Uterus (tissue), 2 donors: Measurements from ENCODE around the gene TFCP2L1.

Experiments
- POLR2A ChIP-seq, 2 donors: fragments of 450-650 bp; IDR thresholded peaks; one replicate each; pipeline ENCODE4 v1.6.1; 2016; ENCODE audit warnings: antibody characterized with exemption in 2 of 2, mild to moderate bottlenecking in 1 of 2, moderate library complexity in 1 of 2
- TF ChIP-seq, protein P1 (sequence below), 4 experiments: fragments of 200-600 bp in 2 of 4; fragments of 450-650 bp in 2 of 4; sonication (generic) in 2 of 4; IDR thresholded peaks; one replicate each; pipeline ENCODE4 v1.5.1; 2016 to 2019; ENCODE audit warnings: antibody characterized with exemption in 4 of 4, mild to moderate bottlenecking in 2 of 4, moderate library complexity in 1 of 4

DNA sequence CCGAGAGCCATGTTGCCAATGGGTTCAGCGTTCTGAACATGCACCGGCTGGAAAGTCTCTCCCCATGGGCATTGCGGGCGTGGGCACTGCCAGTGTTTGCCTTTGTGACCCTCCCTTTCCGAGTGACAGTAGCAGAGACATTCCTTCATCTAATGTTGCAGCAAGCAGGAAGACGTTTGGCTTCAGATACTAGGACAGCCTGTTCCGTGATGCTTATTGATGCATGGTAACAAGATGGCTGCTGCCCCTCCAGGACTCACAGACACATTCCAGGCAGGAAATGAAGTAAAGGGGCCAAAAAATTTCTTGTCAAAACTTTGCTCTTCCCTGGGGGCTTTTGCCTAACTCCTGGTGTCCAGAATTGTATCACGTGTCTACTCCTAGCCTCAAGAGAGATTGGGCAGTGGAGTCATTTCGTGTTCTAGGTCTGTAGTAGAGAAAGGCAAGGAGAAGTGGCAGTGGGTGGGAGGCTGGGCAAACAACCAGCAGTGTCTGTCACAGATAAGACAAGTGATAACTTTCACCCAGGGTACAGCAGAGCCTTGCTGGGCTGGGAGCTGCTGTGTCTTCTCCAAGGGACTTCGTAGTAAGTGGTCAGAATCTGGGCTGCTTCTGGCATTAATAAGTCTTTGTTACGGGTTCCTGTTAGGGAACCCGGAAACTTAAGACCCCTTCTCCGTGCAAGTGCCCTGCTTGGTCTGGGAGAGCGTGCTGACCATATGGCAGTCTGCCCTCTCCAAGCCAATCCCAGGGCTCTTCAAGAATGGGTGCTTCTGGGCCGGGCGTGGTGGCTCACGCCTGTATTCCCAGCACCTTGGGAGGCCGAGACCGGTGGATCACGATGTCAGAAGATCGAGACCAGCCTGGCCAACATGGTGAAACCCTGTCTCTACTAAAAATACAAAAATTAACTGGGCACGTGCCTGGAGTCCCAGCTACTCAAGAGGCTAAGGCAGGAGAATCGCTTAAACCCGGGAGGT, 93.5 kb downstream of the TFCP2L1 start:
- TF ChIP-seq, protein P1, sequence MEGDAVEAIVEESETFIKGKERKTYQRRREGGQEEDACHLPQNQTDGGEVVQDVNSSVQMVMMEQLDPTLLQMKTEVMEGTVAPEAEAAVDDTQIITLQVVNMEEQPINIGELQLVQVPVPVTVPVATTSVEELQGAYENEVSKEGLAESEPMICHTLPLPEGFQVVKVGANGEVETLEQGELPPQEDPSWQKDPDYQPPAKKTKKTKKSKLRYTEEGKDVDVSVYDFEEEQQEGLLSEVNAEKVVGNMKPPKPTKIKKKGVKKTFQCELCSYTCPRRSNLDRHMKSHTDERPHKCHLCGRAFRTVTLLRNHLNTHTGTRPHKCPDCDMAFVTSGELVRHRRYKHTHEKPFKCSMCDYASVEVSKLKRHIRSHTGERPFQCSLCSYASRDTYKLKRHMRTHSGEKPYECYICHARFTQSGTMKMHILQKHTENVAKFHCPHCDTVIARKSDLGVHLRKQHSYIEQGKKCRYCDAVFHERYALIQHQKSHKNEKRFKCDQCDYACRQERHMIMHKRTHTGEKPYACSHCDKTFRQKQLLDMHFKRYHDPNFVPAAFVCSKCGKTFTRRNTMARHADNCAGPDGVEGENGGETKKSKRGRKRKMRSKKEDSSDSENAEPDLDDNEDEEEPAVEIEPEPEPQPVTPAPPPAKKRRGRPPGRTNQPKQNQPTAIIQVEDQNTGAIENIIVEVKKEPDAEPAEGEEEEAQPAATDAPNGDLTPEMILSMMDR (IDR thresholded peaks at IDR 0.05): no peak
- no peak for TF ChIP-seq POLR2A (IDR thresholded peaks at IDR 0.05)
